Measurements from ENCODE around the gene DUSP6.

DUSP6 gene

GRCh38 chr12:89345830-89346740 is 6.2 kb downstream of the DUSP6 start:
- TF ChIP-seq YY1 (IDR thresholded peaks at IDR 0.05; ENCODE audit: low read depth) (no peak), RAD21 (IDR thresholded peaks at IDR 0.05; ENCODE audit: low read depth) (peak; percentile 1; the same call in 1 of the 2 replicates), USF1 (IDR thresholded peaks at IDR 0.05) (no peak), FOXM1 (IDR thresholded peaks at IDR 0.05; ENCODE audit: borderline replicate concordance, low read depth) (no peak), ZBTB7A (IDR thresholded peaks at IDR 0.05; ENCODE audit: low read depth) (no peak), TEAD4 (IDR thresholded peaks at IDR 0.05) (no peak), MAX (IDR thresholded peaks at IDR 0.05) (0 out of 2 replicates have a peak, but pooled peaks have one; percentile 10), CREB1 (IDR thresholded peaks at IDR 0.05; ENCODE audit: low read depth) (no peak), TCF12 (IDR thresholded peaks at IDR 0.05; ENCODE audit: low read depth) (peak; percentile 65; the same call in 1 of the 2 replicates), EP300 (IDR thresholded peaks at IDR 0.05; ENCODE audit: borderline replicate concordance) (peak; percentile 74; the same call in 1 of the 2 replicates), CEBPB (IDR thresholded peaks at IDR 0.05) (no peak), NFIC (IDR thresholded peaks at IDR 0.05) (peak; percentile 87), REST (IDR thresholded peaks at IDR 0.05; ENCODE audit: low read depth) (no peak), TAF1 (IDR thresholded peaks at IDR 0.05; ENCODE audit: low read depth) (no peak), EGR1 (IDR thresholded peaks at IDR 0.05) (no peak)

GRCh38 chr12:89345376-89345775 is 6.9 kb downstream of the DUSP6 start:
- TF ChIP-seq FOXM1 (IDR thresholded peaks at IDR 0.05; ENCODE audit: borderline replicate concordance, low read depth), result no peak
- no peak for TF ChIP-seq CEBPB (IDR thresholded peaks at IDR 0.05)
- TF ChIP-seq YY1 (IDR thresholded peaks at IDR 0.05; ENCODE audit: low read depth), result no peak
- no peak for TF ChIP-seq TAF1 (IDR thresholded peaks at IDR 0.05; ENCODE audit: low read depth)
- TF ChIP-seq TCF12 (IDR thresholded peaks at IDR 0.05; ENCODE audit: low read depth), result no peak
- TF ChIP-seq MAX (IDR thresholded peaks at IDR 0.05), result no peak
- no peak for TF ChIP-seq REST (IDR thresholded peaks at IDR 0.05; ENCODE audit: low read depth)
- TF ChIP-seq RAD21 (IDR thresholded peaks at IDR 0.05; ENCODE audit: low read depth), result no peak
- no peak for TF ChIP-seq EGR1 (IDR thresholded peaks at IDR 0.05)
- TF ChIP-seq CREB1 (IDR thresholded peaks at IDR 0.05; ENCODE audit: low read depth), result no peak

- TF ChIP-seq ZBTB7A (IDR thresholded peaks at IDR 0.05; ENCODE audit: low read depth) (no peak), NFIC (IDR thresholded peaks at IDR 0.05) (no peak)
Measured at GRCh38 chr12:89344862-89345202, 7.5 kb downstream of the DUSP6 start.

- TF ChIP-seq EP300 (IDR thresholded peaks at IDR 0.05; ENCODE audit: borderline replicate concordance) (no peak), FOXM1 (IDR thresholded peaks at IDR 0.05; ENCODE audit: borderline replicate concordance, low read depth) (no peak), TAF1 (IDR thresholded peaks at IDR 0.05; ENCODE audit: low read depth) (no peak), TCF12 (IDR thresholded peaks at IDR 0.05; ENCODE audit: low read depth) (no peak), NFIC (IDR thresholded peaks at IDR 0.05) (no peak), TEAD4 (IDR thresholded peaks at IDR 0.05) (no peak)
Measured at GRCh38 chr12:89344043-89344861, 8.0 kb downstream of the DUSP6 start.

GRCh38 chr12:89343127-89343526 is 9.2 kb downstream of the DUSP6 start:
- TF ChIP-seq YY1 (IDR thresholded peaks at IDR 0.05; ENCODE audit: low read depth), result no peak
- TF ChIP-seq ZBTB7A (IDR thresholded peaks at IDR 0.05; ENCODE audit: low read depth), result no peak
- no peak for TF ChIP-seq EP300 (IDR thresholded peaks at IDR 0.05; ENCODE audit: borderline replicate concordance)
- TF ChIP-seq EGR1 (IDR thresholded peaks at IDR 0.05), result no peak
- TF ChIP-seq REST (IDR thresholded peaks at IDR 0.05; ENCODE audit: low read depth), result no peak
- no peak for TF ChIP-seq USF1 (IDR thresholded peaks at IDR 0.05)
